GM19193 (cell line): Measurements from ENCODE around the gene NDE1.

Experiments
- POLR2A ChIP-seq: IDR thresholded peaks from 4 replicates; pipeline ENCODE4 v1.6.1; 2011; ENCODE audit not compliant: insufficient read depth, insufficient read length; ENCODE audit errors: extremely low read depth

Gene NDE1

GRCh38 chr16:15613676-15614075, 36.4 kb upstream of the NDE1 start:
- no peak for TF ChIP-seq POLR2A

GRCh38 chr16:15616012-15616411, 34.0 kb upstream of the NDE1 start:
- TF ChIP-seq POLR2A = no peak

GRCh38 chr16:15616475-15617165, 33.4 kb upstream of the NDE1 start:
- no peak for TF ChIP-seq POLR2A

- no peak for TF ChIP-seq POLR2A
Observed at GRCh38 chr16:15617901-15618300, 32.1 kb upstream of the NDE1 start.

GRCh38 chr16:15618392-15618791, 31.7 kb upstream of the NDE1 start:
- TF ChIP-seq POLR2A = no peak

GRCh38 chr16:15620611-15621195, 29.3 kb upstream of the NDE1 start:
- TF ChIP-seq POLR2A = no peak

GRCh38 chr16:15621456-15621855, 28.6 kb upstream of the NDE1 start:
- no peak for TF ChIP-seq POLR2A

- TF ChIP-seq POLR2A = no peak
Observed at GRCh38 chr16:15621889-15622288, 28.2 kb upstream of the NDE1 start.

- no peak for TF ChIP-seq POLR2A
Observed at GRCh38 chr16:15631730-15632409, 18.2 kb upstream of the NDE1 start.

- TF ChIP-seq POLR2A = no peak
Observed at GRCh38 chr16:15635926-15636325, 14.1 kb upstream of the NDE1 start.

GRCh38 chr16:15636392-15636873, 13.6 kb upstream of the NDE1 start:
- no peak for TF ChIP-seq POLR2A

GRCh38 chr16:15639061-15639568, 10.9 kb upstream of the NDE1 start:
- TF ChIP-seq POLR2A = no peak

GRCh38 chr16:15640966-15641365, 9.1 kb upstream of the NDE1 start:
- no peak for TF ChIP-seq POLR2A

GRCh38 chr16:15641753-15642556, 8.1 kb upstream of the NDE1 start:
- TF ChIP-seq POLR2A = no peak

- TF ChIP-seq POLR2A = peak; percentile 52
Observed at GRCh38 chr16:15642557-15643047, 7.4 kb upstream of the NDE1 start.
